ENCODE data around the gene GEMIN7.

The GEMIN7 gene

GRCh38 chr19:45079063-45079910 is at the start of gene GEMIN7:
TSS of gene GEMIN7 (plus strand) at chr19:45079260. CDS start at chr19:45090115, 10,855 bp downstream.
- FAIRE-seq, result peak; percentile 85
- peak; percentile 66 for DNase-seq (ENCODE audit: extremely low spot score, insufficient read length, low read depth)

GRCh38 chr19:45030825-45031224 is 48.2 kb upstream of the GEMIN7 start:
- DNase-seq (ENCODE audit: extremely low spot score, insufficient read length, low read depth), result no peak
- no peak for FAIRE-seq

GRCh38 chr19:45032421-45032820 is 46.6 kb upstream of the GEMIN7 start:
- FAIRE-seq (no peak), DNase-seq (ENCODE audit: extremely low spot score, insufficient read length, low read depth) (no peak)

- FAIRE-seq (no peak), DNase-seq (ENCODE audit: extremely low spot score, insufficient read length, low read depth) (no peak)
Observed at GRCh38 chr19:45035755-45036154, 43.3 kb upstream of the GEMIN7 start.

- no peak for DNase-seq (ENCODE audit: extremely low spot score, insufficient read length, low read depth)
- no peak for FAIRE-seq
Observed at GRCh38 chr19:45037393-45038169, 41.5 kb upstream of the GEMIN7 start.

GRCh38 chr19:45038931-45039893 is 39.8 kb upstream of the GEMIN7 start, which contains the start of gene CLASRP:
TSS of gene CLASRP (plus strand) at chr19:45039045. CDS start at chr19:45040213, 1,168 bp downstream.
- DNase-seq (ENCODE audit: extremely low spot score, insufficient read length, low read depth) (peak; percentile 83), FAIRE-seq (peak; percentile 90)

GRCh38 chr19:45040059-45040771 is 38.8 kb upstream of the GEMIN7 start:
- FAIRE-seq (no peak), DNase-seq (ENCODE audit: extremely low spot score, insufficient read length, low read depth) (no peak)

GRCh38 chr19:45041125-45041524 is 37.9 kb upstream of the GEMIN7 start:
- DNase-seq (ENCODE audit: extremely low spot score, insufficient read length, low read depth) (no peak), FAIRE-seq (no peak)

GRCh38 chr19:45045671-45046353 is 33.2 kb upstream of the GEMIN7 start:
- DNase-seq (ENCODE audit: extremely low spot score, insufficient read length, low read depth) (no peak), FAIRE-seq (no peak)

- FAIRE-seq, result no peak
- no peak for DNase-seq (ENCODE audit: extremely low spot score, insufficient read length, low read depth)
Observed at GRCh38 chr19:45046355-45046754, 32.7 kb upstream of the GEMIN7 start.

- peak; percentile 75 for FAIRE-seq
- DNase-seq (ENCODE audit: extremely low spot score, insufficient read length, low read depth), result no peak
Observed at GRCh38 chr19:45047188-45047797, 31.8 kb upstream of the GEMIN7 start.

GRCh38 chr19:45049073-45049736 is 29.9 kb upstream of the GEMIN7 start:
- FAIRE-seq (no peak), DNase-seq (ENCODE audit: extremely low spot score, insufficient read length, low read depth) (no peak)

GRCh38 chr19:45050036-45050435 is 29.0 kb upstream of the GEMIN7 start:
- DNase-seq (ENCODE audit: extremely low spot score, insufficient read length, low read depth) (no peak), FAIRE-seq (no peak)

- no peak for DNase-seq (ENCODE audit: extremely low spot score, insufficient read length, low read depth)
- peak; percentile 66 for FAIRE-seq
Observed at GRCh38 chr19:45051929-45052579, 27.0 kb upstream of the GEMIN7 start.

- DNase-seq (ENCODE audit: extremely low spot score, insufficient read length, low read depth), result no peak
- no peak for FAIRE-seq
Observed at GRCh38 chr19:45056831-45057230, 22.2 kb upstream of the GEMIN7 start.

- DNase-seq (ENCODE audit: extremely low spot score, insufficient read length, low read depth), result no peak
- no peak for FAIRE-seq
Observed at GRCh38 chr19:45057444-45057843, 21.6 kb upstream of the GEMIN7 start.

GRCh38 chr19:45058622-45059159 is 20.4 kb upstream of the GEMIN7 start:
- no peak for FAIRE-seq
- no peak for DNase-seq (ENCODE audit: extremely low spot score, insufficient read length, low read depth)

All from GM18507 (cell line).